Memory B cell (primary cell): Measurements from ENCODE around the gene IQCN.

Experiments
- ATAC-seq: fragments of 150-1000 bp; cut with Tn5 transposase; 2 replicates; pipeline ENCODE4 v1.10.0; 2021; ENCODE audit warnings: low read depth, mild to moderate bottlenecking, moderate library complexity
- DNase-seq, 2 donors: peaks; one replicate each; pipeline ENCODE4 v3.0.0; 2022; ENCODE audit warnings: low spot score in 2 of 2
- H3K27ac Mint-ChIP-seq: one replicate; pipeline ENCODE4 v1.8.0; 2022; ENCODE audit warnings: mild to moderate bottlenecking, moderate library complexity, mixed read lengths
- H3K27me3 Mint-ChIP-seq: one replicate; pipeline ENCODE4 v1.8.0; 2022; ENCODE audit warnings: mixed read lengths
- H3K36me3 Mint-ChIP-seq: one replicate; pipeline ENCODE4 v1.8.0; 2022; ENCODE audit warnings: mild to moderate bottlenecking, mixed read lengths
- H3K4me1 Mint-ChIP-seq: one replicate; pipeline ENCODE4 v1.8.0; 2022; ENCODE audit warnings: mixed read lengths
- H3K4me3 Mint-ChIP-seq: one replicate; pipeline ENCODE4 v1.8.0; 2022; ENCODE audit warnings: mild to moderate bottlenecking, moderate library complexity, mixed read lengths
- H3K9me3 Mint-ChIP-seq: one replicate; pipeline ENCODE4 v1.8.0; 2022; ENCODE audit warnings: mixed read lengths

The IQCN gene

GRCh38 chr19:18295034-18295451, 20.8 kb upstream of the IQCN start:
- H3K36me3 Mint-ChIP-seq = peaks cover 2% of the 10 kb centered on the region
- H3K4me1 Mint-ChIP-seq = peaks cover 41% of the 10 kb centered on the region
- no peak for DNase-seq
- peak overlapping the region; percentile 93 for H3K27ac Mint-ChIP-seq
- ATAC-seq = no peak
- no peaks in the 10 kb centered on the region for H3K27me3 Mint-ChIP-seq
- H3K4me3 Mint-ChIP-seq = no peak overlapping the region
- H3K9me3 Mint-ChIP-seq = peaks cover 2% of the 10 kb centered on the region

- peak overlapping the region; percentile 93 for H3K27ac Mint-ChIP-seq
- H3K4me1 Mint-ChIP-seq = peaks cover 46% of the 10 kb centered on the region
- DNase-seq (peak; percentile 65 to 78), ATAC-seq (peak; percentile 61)
- H3K36me3 Mint-ChIP-seq = peaks cover 2% of the 10 kb centered on the region
- peak overlapping the region; percentile 67 for H3K4me3 Mint-ChIP-seq
- H3K9me3 Mint-ChIP-seq = peaks cover 2% of the 10 kb centered on the region
- no peaks in the 10 kb centered on the region for H3K27me3 Mint-ChIP-seq
Measured at GRCh38 chr19:18294467-18294864, 20.2 kb upstream of the IQCN start.

GRCh38 chr19:18293642-18294466, 19.6 kb upstream of the IQCN start:
- peak overlapping the region; percentile 90 for H3K4me3 Mint-ChIP-seq
- H3K36me3 Mint-ChIP-seq = peaks cover 2% of the 10 kb centered on the region
- H3K4me1 Mint-ChIP-seq = peaks cover 48% of the 10 kb centered on the region
- H3K9me3 Mint-ChIP-seq = peaks cover 2% of the 10 kb centered on the region
- ATAC-seq = no peak
- no peaks in the 10 kb centered on the region for H3K27me3 Mint-ChIP-seq
- DNase-seq = no peak
- H3K27ac Mint-ChIP-seq = peak overlapping the region; percentile 93

- no peak for ATAC-seq
- peaks cover 2% of the 10 kb centered on the region for H3K36me3 Mint-ChIP-seq
- peaks cover 48% of the 10 kb centered on the region for H3K4me1 Mint-ChIP-seq
- H3K4me3 Mint-ChIP-seq = peak overlapping the region; percentile 90
- DNase-seq = no peak
- peaks cover 2% of the 10 kb centered on the region for H3K9me3 Mint-ChIP-seq
- peak overlapping the region; percentile 91 for H3K27ac Mint-ChIP-seq
- H3K27me3 Mint-ChIP-seq = no peaks in the 10 kb centered on the region
Measured at GRCh38 chr19:18292810-18293641, 18.8 kb upstream of the IQCN start.

GRCh38 chr19:18292462-18292809, 18.2 kb upstream of the IQCN start:
- Mint-ChIP-seq H3K27me3 (no peaks in the 10 kb centered on the region), H3K36me3 (peaks cover 2% of the 10 kb centered on the region), H3K4me3 (peak overlapping the region; percentile 90), H3K27ac (peak overlapping the region; percentile 91), H3K4me1 (peaks cover 48% of the 10 kb centered on the region), H3K9me3 (peaks cover 2% of the 10 kb centered on the region)
- ATAC-seq (no peak), DNase-seq (no peak)

- H3K27me3 Mint-ChIP-seq = no peaks in the 10 kb centered on the region
Measured at GRCh38 chr19:18291590-18292461, 17.6 kb upstream of the IQCN start.

GRCh38 chr19:18291019-18291524, 16.8 kb upstream of the IQCN start:
- Mint-ChIP-seq H3K4me1 (peaks cover 49% of the 10 kb centered on the region), H3K4me3 (peak overlapping the region; percentile 90), H3K27me3 (no peaks in the 10 kb centered on the region), H3K36me3 (peaks cover 2% of the 10 kb centered on the region), H3K27ac (peak overlapping the region; percentile 91), H3K9me3 (peaks cover 2% of the 10 kb centered on the region)
- DNase-seq = no peak
- ATAC-seq = no peak

More at GRCh38 chr19:18291590-18292461, 17.6 kb upstream of the IQCN start:
- peaks cover 2% of the 10 kb centered on the region for H3K36me3 Mint-ChIP-seq
- DNase-seq = peak; percentile 76 to 84
- ATAC-seq = peak; percentile 58
- peaks cover 48% of the 10 kb centered on the region for H3K4me1 Mint-ChIP-seq
- H3K27ac Mint-ChIP-seq = peak overlapping the region; percentile 91
- peaks cover 2% of the 10 kb centered on the region for H3K9me3 Mint-ChIP-seq
- peak overlapping the region; percentile 90 for H3K4me3 Mint-ChIP-seq

- H3K9me3 Mint-ChIP-seq = peaks cover 2% of the 10 kb centered on the region
- H3K4me3 Mint-ChIP-seq = peak overlapping the region; percentile 90
- peaks cover 46% of the 10 kb centered on the region for H3K4me1 Mint-ChIP-seq
- DNase-seq (peak; percentile 62 to 70), ATAC-seq (peak; percentile 56)
- peaks cover 2% of the 10 kb centered on the region for H3K36me3 Mint-ChIP-seq
- H3K27ac Mint-ChIP-seq = peak overlapping the region; percentile 91
- H3K27me3 Mint-ChIP-seq = no peaks in the 10 kb centered on the region
Measured at GRCh38 chr19:18290302-18291018, 16.2 kb upstream of the IQCN start.

GRCh38 chr19:18289471-18290301, 15.4 kb upstream of the IQCN start:
- Mint-ChIP-seq H3K4me1 (peaks cover 45% of the 10 kb centered on the region), H3K27me3 (no peaks in the 10 kb centered on the region), H3K4me3 (no peak overlapping the region), H3K36me3 (no peaks in the 10 kb centered on the region), H3K9me3 (no peaks in the 10 kb centered on the region), H3K27ac (peak overlapping the region; percentile 91)
- ATAC-seq (no peak), DNase-seq (no peak)

- DNase-seq (no peak), ATAC-seq (no peak)
- H3K9me3 Mint-ChIP-seq = no peaks in the 10 kb centered on the region
- peaks cover 39% of the 10 kb centered on the region for H3K4me1 Mint-ChIP-seq
- H3K36me3 Mint-ChIP-seq = no peaks in the 10 kb centered on the region
- H3K4me3 Mint-ChIP-seq = no peak overlapping the region
- H3K27ac Mint-ChIP-seq = no peak overlapping the region
- no peaks in the 10 kb centered on the region for H3K27me3 Mint-ChIP-seq
Measured at GRCh38 chr19:18287836-18288772, 13.9 kb upstream of the IQCN start.

GRCh38 chr19:18286973-18287635, 12.9 kb upstream of the IQCN start:
- peak overlapping the region; percentile 45 for H3K27ac Mint-ChIP-seq
- H3K4me3 Mint-ChIP-seq = no peak overlapping the region
- no peaks in the 10 kb centered on the region for H3K36me3 Mint-ChIP-seq

More at GRCh38 chr19:18286973-18287635, 12.9 kb upstream of the IQCN start:
- peaks cover 39% of the 10 kb centered on the region for H3K4me1 Mint-ChIP-seq
- H3K9me3 Mint-ChIP-seq = no peaks in the 10 kb centered on the region
- ATAC-seq (no peak), DNase-seq (no peak)
- no peaks in the 10 kb centered on the region for H3K27me3 Mint-ChIP-seq
